Neutrophil (primary cell): ENCODE measurements around the gene THEMIS2.

Experiments
- H3K27ac ChIP-seq: fragments of 200-600 bp; sonication (generic); 2 replicates; pipeline ENCODE4 v1.5.1; 2016; ENCODE audit warnings: mild to moderate bottlenecking, moderate library complexity
- H3K27me3 ChIP-seq: fragments of 200-600 bp; sonication (generic); 2 replicates; pipeline ENCODE4 v1.6.0; 2016; ENCODE audit warnings: mild to moderate bottlenecking
- H3K36me3 ChIP-seq: fragments of 200-600 bp; sonication (generic); 2 replicates; pipeline ENCODE4 v1.5.1; 2017
- H3K4me1 ChIP-seq, 2 experiments: fragments of 200-600 bp in 1 of 2; sonication (generic) in 1 of 2; 1 replicate in 1 of 2; 2 replicates in 1 of 2; pipeline versions ENCODE4 v1.5.1 to v1.6.1; 2013 to 2016; ENCODE audit warnings: low read depth in 1 of 2, low read length in 1 of 2, mild to moderate bottlenecking in 1 of 2, moderate library complexity in 1 of 2; ENCODE audit not compliant: control insufficient read depth in 1 of 2, insufficient read depth in 1 of 2
- H3K4me3 ChIP-seq, 2 experiments: fragments of 200-600 bp in 1 of 2; sonication (generic) in 1 of 2; 1 replicate in 1 of 2; 2 replicates in 1 of 2; pipeline ENCODE4 v1.5.1; 2013 to 2016; ENCODE audit warnings: low read depth in 1 of 2, low read length in 1 of 2, mild to moderate bottlenecking in 1 of 2, moderate library complexity in 1 of 2
- H3K9me3 ChIP-seq: fragments of 200-600 bp; sonication (generic); 2 replicates; pipeline ENCODE4 v1.5.1; 2016
- TF ChIP-seq, protein P1 (sequence below): fragments of 200-600 bp; sonication (generic); IDR thresholded peaks from 2 replicates; pipeline ENCODE4 v1.5.1; 2016; ENCODE audit warnings: antibody characterized with exemption

The THEMIS2 gene

DNA sequence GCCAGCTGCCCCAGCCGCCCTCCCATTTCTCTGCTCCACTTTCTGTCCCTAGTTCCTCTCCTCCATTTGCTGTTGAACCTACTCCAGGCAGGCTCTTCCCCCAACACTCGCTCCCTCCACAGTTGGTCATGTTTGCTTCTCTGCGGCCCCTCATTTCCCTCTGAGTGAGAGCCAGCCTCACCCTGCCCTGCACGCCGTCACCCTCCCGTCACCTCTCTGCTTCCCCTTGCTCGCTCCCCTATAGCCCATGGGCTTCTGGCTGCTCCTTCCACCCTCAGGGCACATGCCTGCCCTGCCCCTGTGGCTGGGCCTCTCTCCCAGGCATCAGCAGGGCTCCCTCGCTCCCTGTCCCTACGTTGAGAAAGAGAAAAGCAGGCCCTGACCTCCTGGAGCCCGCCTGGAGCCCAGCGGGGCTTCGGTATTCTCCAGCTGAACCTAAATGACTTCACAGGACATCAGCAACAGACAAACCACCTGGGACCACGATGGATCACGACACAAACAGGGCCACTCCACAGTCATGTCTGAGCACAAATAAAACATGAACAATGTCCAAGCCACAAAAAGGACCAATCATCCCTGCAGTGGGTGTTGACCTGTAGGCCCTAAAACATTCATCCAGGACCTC is 13.3 kb upstream of the THEMIS2 start:
- no peaks in the 10 kb centered on the region for H3K9me3 ChIP-seq
- no peaks in the 10 kb centered on the region for H3K36me3 ChIP-seq
- no peaks in the 10 kb centered on the region for H3K27me3 ChIP-seq
- no peak overlapping the region for H3K4me3 ChIP-seq
- H3K27ac ChIP-seq: peak overlapping the region; percentile 76
- TF ChIP-seq, protein P1, sequence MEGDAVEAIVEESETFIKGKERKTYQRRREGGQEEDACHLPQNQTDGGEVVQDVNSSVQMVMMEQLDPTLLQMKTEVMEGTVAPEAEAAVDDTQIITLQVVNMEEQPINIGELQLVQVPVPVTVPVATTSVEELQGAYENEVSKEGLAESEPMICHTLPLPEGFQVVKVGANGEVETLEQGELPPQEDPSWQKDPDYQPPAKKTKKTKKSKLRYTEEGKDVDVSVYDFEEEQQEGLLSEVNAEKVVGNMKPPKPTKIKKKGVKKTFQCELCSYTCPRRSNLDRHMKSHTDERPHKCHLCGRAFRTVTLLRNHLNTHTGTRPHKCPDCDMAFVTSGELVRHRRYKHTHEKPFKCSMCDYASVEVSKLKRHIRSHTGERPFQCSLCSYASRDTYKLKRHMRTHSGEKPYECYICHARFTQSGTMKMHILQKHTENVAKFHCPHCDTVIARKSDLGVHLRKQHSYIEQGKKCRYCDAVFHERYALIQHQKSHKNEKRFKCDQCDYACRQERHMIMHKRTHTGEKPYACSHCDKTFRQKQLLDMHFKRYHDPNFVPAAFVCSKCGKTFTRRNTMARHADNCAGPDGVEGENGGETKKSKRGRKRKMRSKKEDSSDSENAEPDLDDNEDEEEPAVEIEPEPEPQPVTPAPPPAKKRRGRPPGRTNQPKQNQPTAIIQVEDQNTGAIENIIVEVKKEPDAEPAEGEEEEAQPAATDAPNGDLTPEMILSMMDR: no peak
- peaks cover 38 to 41% of the 10 kb centered on the region in 2 experiments for H3K4me1 ChIP-seq

DNA sequence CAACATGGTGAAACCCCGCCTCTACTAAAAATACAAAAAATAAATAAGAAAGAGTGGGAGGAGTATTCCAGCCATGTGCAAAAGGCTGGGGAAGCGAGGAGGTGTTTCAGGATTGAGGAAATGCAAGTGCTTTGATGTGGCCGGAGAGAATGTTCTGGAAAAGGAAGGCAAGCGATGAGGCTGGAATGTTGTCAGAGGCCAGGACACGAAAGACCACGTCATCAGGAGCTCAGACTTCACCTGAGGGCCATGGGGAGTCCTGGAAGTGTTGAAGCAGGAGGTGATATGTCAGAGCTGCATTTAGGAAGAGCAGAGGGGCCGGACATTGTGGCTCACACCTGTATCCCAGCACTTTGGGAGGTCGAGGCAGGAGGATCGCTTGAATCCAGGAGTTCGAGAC is 10.9 kb upstream of the THEMIS2 start:
- peaks cover 53 to 64% of the 10 kb centered on the region in 2 experiments for H3K4me1 ChIP-seq
- H3K27me3 ChIP-seq: no peaks in the 10 kb centered on the region
- no peak overlapping the region for H3K4me3 ChIP-seq
- H3K27ac ChIP-seq: peak overlapping the region; percentile 98
- H3K9me3 ChIP-seq: no peaks in the 10 kb centered on the region
- TF ChIP-seq, protein P1: no peak
- no peaks in the 10 kb centered on the region for H3K36me3 ChIP-seq

DNA sequence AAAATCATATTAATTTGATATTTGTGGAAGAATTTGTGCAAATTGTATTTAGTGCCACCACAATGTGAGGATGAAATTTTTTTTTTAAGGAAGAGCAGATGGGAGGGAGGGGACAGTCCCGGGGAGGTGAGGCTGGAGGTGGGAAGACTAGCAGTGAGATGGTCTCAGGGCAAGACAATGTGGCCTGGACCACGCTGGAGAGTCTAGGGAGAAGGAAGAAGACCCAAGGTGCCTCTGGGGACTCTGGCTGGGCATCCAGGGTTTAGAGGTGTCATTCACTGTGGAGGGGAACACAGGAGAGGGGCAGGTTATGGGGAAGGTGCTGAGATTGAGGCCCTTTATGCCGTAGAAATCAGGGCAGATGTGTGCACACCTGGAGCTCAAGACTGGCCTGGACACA is 10.3 kb upstream of the THEMIS2 start:
- Histone ChIP-seq H3K4me3 (no peak overlapping the region), H3K9me3 (no peaks in the 10 kb centered on the region), H3K27ac (peak overlapping the region; percentile 98), H3K27me3 (no peaks in the 10 kb centered on the region), H3K36me3 (no peaks in the 10 kb centered on the region), H3K4me1 (peaks cover 56 to 69% of the 10 kb centered on the region in 2 experiments)
- TF ChIP-seq, protein P1: no peak

DNA sequence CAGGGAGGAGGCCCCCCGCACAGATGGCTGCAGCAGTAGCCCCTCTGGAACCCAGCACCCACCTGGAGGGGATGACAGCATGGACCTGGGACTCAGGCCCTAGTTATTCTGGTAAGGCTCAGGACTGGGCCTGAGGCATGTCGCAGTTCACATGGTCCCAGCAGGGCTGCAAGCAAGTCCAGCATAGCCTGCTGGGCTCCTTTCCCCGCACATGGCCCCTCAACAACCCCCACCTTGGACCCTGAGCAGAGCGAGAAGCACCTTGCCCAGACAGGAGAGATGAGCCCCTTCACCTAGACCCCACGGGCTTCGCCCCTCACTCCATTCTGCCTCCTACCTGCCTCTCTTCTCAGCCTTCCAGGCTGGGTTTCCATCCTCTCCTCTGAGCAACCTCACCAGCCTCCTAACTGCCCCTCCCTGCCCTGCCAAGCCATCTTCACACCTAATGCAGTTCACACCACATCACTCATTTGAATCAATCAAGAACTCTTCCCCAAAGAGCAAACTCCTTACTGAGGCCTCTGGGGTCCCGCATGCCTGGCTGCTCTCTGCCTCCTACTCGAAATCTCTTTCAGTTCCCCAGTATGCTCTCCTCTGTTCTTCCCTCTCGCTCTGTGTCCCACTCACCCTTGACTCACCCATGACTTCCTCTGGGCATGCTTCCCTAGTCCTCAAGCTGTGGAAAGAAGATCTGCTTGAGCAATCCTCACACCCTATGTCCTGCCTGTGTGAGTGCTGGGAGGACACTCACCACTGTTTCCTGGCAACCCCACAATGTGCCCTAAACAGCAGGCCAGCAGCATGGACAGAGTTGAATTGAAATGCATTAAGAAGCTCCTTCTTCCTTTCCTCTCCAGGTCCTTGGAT is 9.4 kb upstream of the THEMIS2 start:
- Histone ChIP-seq H3K9me3 (no peaks in the 10 kb centered on the region), H3K27me3 (no peaks in the 10 kb centered on the region), H3K4me3 (peak overlapping the region; percentile 53 to 54), H3K27ac (peak overlapping the region; percentile 98), H3K4me1 (peaks cover 65 to 76% of the 10 kb centered on the region in 2 experiments), H3K36me3 (no peaks in the 10 kb centered on the region)
- TF ChIP-seq, protein P1: no peak

DNA sequence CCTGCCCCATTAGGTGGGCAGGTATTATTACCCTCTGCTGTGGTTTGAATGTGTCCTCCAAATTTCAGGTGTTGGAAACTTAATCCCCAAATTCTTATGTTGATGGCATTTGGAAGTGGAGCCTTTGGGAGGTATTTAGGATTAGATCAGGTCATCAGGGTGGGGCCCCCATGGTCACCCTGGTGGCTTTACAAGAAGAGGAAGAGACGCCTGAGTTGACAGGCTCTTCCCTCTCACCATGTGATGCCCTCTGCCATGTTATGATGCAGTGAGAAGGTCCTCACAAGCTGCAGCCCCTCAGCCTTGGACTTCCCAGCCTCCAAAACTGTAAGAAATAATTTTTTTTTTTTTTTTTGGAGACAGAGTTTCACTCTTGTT is 8.8 kb upstream of the THEMIS2 start:
- no peaks in the 10 kb centered on the region for H3K36me3 ChIP-seq
- H3K4me1 ChIP-seq: peaks cover 66 to 76% of the 10 kb centered on the region in 2 experiments
- H3K27me3 ChIP-seq: no peaks in the 10 kb centered on the region
- H3K4me3 ChIP-seq: peak overlapping the region; percentile 53 to 54
- TF ChIP-seq, protein P1: no peak
- no peaks in the 10 kb centered on the region for H3K9me3 ChIP-seq
- H3K27ac ChIP-seq: peak overlapping the region; percentile 98
